K562 (cell line): ENCODE data around the gene AARSD1. TPM values are rescaled to one million over a fixed set of nuclear protein-coding genes. Genes with fewer than 3 reads are reported as not detected.
A peak's percentile ranks its signal among the peaks of the same experiment; 100 is the strongest.

Source experiments
- BCOR ChIP-seq: fragments of 450-650 bp; IDR thresholded peaks from 2 replicates; pipeline ENCODE4 v1.6.1; 2016
- CTBP1 ChIP-seq: fragments of 450-650 bp; IDR thresholded peaks from 2 replicates; pipeline ENCODE4 v1.6.1; 2016; ENCODE audit warnings: borderline replicate concordance
- DDX20 ChIP-seq: fragments of 450-650 bp; IDR thresholded peaks from 2 replicates; pipeline ENCODE4 v1.6.1; 2016; ENCODE audit warnings: missing genetic modification characterization, low read depth, mild to moderate bottlenecking, missing compliant biosample characterization, moderate library complexity
- ESRRB ChIP-seq: fragments of 250-450 bp; sonication (Bioruptor Pico); IDR thresholded peaks from 2 replicates; pipeline ENCODE4 v1.5.0; 2020; ENCODE audit warnings: mild to moderate bottlenecking, moderate library complexity, borderline replicate concordance
- HDAC2 ChIP-seq: fragments of 450-650 bp; IDR thresholded peaks from 2 replicates; pipeline ENCODE4 v1.6.1; 2016; ENCODE audit warnings: mild to moderate bottlenecking
- HLTF ChIP-seq: fragments of 450-650 bp; IDR thresholded peaks from 2 replicates; pipeline ENCODE4 v1.6.1; 2016
- HMGN3 ChIP-seq: IDR thresholded peaks from 2 replicates; pipeline ENCODE4 v1.6.1; 2011; ENCODE audit warnings: borderline replicate concordance, low read depth, mild to moderate bottlenecking, mixed read lengths, low read length; ENCODE audit not compliant: insufficient read length; ENCODE audit errors: extremely low read depth
- JUND ChIP-seq, 2 experiments: IDR thresholded peaks; 2 replicates in 1 of 2; 3 replicates in 1 of 2; pipeline ENCODE4 v1.6.1; 2011; ENCODE audit warnings: borderline replicate concordance in 2 of 2, low read depth in 2 of 2, low read length in 2 of 2, improper control_type of control experiment in 1 of 2, missing biosample characterization in 1 of 2, missing genetic modification characterization in 1 of 2, missing genetic modification reagents in 1 of 2
- KAT7 ChIP-seq: sonication (generic); formaldehyde crosslinking; IDR thresholded peaks from 2 replicates; pipeline ENCODE4 v1.8.0; 2022; ENCODE audit warnings: missing genetic modification reagents, mild to moderate bottlenecking, borderline replicate concordance
- L3MBTL2 ChIP-seq: fragments of 450-650 bp; IDR thresholded peaks from 2 replicates; pipeline ENCODE4 v1.6.1; 2016; ENCODE audit warnings: mild to moderate bottlenecking, moderate library complexity
- NFE2 ChIP-seq: IDR thresholded peaks from 2 replicates; pipeline ENCODE4 v1.6.1; 2014; ENCODE audit warnings: antibody characterized with exemption, low read depth
- PML ChIP-seq: IDR thresholded peaks from 2 replicates; pipeline ENCODE4 v1.6.1; 2012; ENCODE audit warnings: low read length, inconsistent platforms
- POLR2B ChIP-seq: fragments of 450-650 bp; IDR thresholded peaks from 2 replicates; pipeline ENCODE4 v1.6.1; 2018; ENCODE audit warnings: low read depth; ENCODE audit not compliant: partially characterized antibody
- SP1 ChIP-seq: sonication (generic); formaldehyde crosslinking; IDR thresholded peaks from 2 replicates; pipeline ENCODE4 v1.8.1; 2022; ENCODE audit warnings: mild to moderate bottlenecking, missing genetic modification reagents
- SRF ChIP-seq, 2 experiments: fragments of 250-450, 450-650 bp in 1 of 2; sonication (Bioruptor Pico) in 1 of 2; sonication (generic) in 1 of 2; formaldehyde crosslinking; IDR thresholded peaks; 2 replicates each; pipeline versions ENCODE4 v1.5.0 to v1.5.1; 2020 to 2022; ENCODE audit warnings: mild to moderate bottlenecking in 1 of 2, missing genetic modification reagents in 1 of 2
- ZFX ChIP-seq: sonication (generic); formaldehyde crosslinking; IDR thresholded peaks from 2 replicates; pipeline ENCODE4 v1.8.0; 2022; ENCODE audit warnings: mild to moderate bottlenecking, missing genetic modification reagents, moderate library complexity
- ZNF316 ChIP-seq: fragments of 450-650 bp; IDR thresholded peaks from 2 replicates; pipeline ENCODE4 v1.6.1; 2016
- polyA plus RNA-seq, 8 experiments: library from polyadenylated mRNA; depleted of rRNA in 4 of 8; stranded (reverse) in 5 of 8; unstranded in 3 of 8; fragments of >200 nt; fragmentation: Nextera tagmentation in 2 of 8; fragmentation: Illumina TruSeq in 1 of 8; extraction: Ambion mirVana in 2 of 8; extraction: Trizol in 1 of 8; gene quantifications; 2 replicates each; pipeline versions ENCODE4 v1.2.1 to v1.2.3, GENCODE V29; 2011 to 2014; ENCODE audit warnings: inconsistent platforms in 1 of 8, missing spikeins in 1 of 8
- total RNA-seq, 7 experiments: library from RNA; depleted of rRNA in 6 of 7; stranded (reverse); fragments of >200 nt in 6 of 7; fragmentation: Illumina TruSeq in 2 of 7; extraction: Trizol in 2 of 7; gene quantifications; 2 replicates each; pipeline versions ENCODE4 v1.2.1 to v1.2.3, GENCODE V29; 2011 to 2021; ENCODE audit warnings: low replicate concordance in 1 of 7
- TF ChIP-seq, protein P1 (sequence below): fragments of 450-650 bp; IDR thresholded peaks from 2 replicates; pipeline ENCODE4 v1.6.1; 2018; ENCODE audit not compliant: partially characterized antibody
- TF ChIP-seq, protein P2 (sequence below): fragments of 250-450 bp; sonication (Bioruptor Pico); IDR thresholded peaks from 2 replicates; pipeline ENCODE4 v1.9.0; 2021; ENCODE audit warnings: mild to moderate bottlenecking
- TF ChIP-seq, protein P3 (sequence below): fragments of 450-650 bp; IDR thresholded peaks from 2 replicates; pipeline ENCODE4 v1.6.1; 2017; ENCODE audit warnings: antibody characterized with exemption, mild to moderate bottlenecking

AARSD1 gene
- total and polyA plus RNA-seq, 9 of the 15 experiments (the other 6 are each of a cell fraction or from before 2014, with no cell fraction given), result 51.7 to 98.5 (median 68.6) TPM

DNA sequence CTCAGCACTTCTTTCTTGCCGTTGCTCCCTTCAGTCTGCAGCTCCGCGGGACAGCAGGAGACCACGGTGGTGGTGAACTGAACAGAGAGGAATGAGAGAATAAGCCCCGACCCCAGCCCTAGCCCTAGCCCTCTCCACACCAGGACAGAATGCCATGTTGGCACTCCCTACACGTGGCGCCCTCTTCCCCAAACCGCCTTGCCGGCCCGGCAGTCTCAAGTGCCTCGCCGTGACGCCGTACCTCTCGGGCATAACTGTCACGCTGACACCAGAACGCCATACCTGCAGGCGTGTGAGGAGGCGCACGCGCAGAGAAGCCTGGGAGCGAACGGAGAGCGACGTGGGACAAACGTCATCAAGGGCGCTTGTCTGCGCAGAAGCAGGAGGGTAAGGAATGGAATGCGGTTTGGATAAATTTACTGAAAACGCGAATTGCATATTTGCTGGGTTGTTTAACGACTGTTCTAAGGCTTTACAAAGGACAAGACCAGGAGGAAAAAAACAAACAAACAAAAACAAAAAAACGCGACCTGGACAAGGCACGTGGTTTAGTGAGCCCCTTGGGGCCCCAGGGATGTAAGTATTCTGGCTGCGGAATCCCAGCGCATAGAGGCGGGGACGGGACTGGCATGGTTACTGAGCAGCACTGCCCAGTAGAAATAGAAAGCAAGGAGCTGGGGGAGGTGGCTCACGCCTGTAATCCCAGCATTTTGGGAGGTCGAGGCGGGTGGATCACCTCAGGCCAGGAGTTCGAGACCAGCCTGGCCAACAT lies at the start of gene AARSD1 (continued):
- TF ChIP-seq PML (peak; percentile 71; the same call in 1 of the 2 replicates), HDAC2 (peak; percentile 73), HLTF (no peak), SRF (CRISPR knock-in tag; IDR thresholded peaks at IDR 0.05) (no peak), L3MBTL2 (peak; percentile 92), ESRRB (CRISPR knock-in tag) (no peak), DDX20 (tag) (no peak), NFE2 (0 out of 2 replicates have a peak, but pooled peaks have one; percentile 15), JUND (IDR thresholded peaks at IDR 0.05; ENCODE audit: borderline replicate concordance, low read depth, low read length) (peak; percentile 46), JUND (tag; IDR thresholded peaks at IDR 0.05; ENCODE audit: borderline replicate concordance, low read depth, low read length) (no peak; the same call in 2 of the 3 replicates), HMGN3 (no peak), POLR2B (peak; percentile 95), CTBP1 (peak; percentile 49; the same call in 1 of the 2 replicates), ZFX (CRISPR knock-in tag) (peak; percentile 32), SP1 (0 out of 2 replicates have a peak, but pooled peaks have one; percentile 44), ZNF316 (peak; percentile 16; the same call in 1 of the 2 replicates), KAT7 (no peak), BCOR (peak; percentile 84; the same call in 1 of the 2 replicates)
- TF ChIP-seq, protein P1, sequence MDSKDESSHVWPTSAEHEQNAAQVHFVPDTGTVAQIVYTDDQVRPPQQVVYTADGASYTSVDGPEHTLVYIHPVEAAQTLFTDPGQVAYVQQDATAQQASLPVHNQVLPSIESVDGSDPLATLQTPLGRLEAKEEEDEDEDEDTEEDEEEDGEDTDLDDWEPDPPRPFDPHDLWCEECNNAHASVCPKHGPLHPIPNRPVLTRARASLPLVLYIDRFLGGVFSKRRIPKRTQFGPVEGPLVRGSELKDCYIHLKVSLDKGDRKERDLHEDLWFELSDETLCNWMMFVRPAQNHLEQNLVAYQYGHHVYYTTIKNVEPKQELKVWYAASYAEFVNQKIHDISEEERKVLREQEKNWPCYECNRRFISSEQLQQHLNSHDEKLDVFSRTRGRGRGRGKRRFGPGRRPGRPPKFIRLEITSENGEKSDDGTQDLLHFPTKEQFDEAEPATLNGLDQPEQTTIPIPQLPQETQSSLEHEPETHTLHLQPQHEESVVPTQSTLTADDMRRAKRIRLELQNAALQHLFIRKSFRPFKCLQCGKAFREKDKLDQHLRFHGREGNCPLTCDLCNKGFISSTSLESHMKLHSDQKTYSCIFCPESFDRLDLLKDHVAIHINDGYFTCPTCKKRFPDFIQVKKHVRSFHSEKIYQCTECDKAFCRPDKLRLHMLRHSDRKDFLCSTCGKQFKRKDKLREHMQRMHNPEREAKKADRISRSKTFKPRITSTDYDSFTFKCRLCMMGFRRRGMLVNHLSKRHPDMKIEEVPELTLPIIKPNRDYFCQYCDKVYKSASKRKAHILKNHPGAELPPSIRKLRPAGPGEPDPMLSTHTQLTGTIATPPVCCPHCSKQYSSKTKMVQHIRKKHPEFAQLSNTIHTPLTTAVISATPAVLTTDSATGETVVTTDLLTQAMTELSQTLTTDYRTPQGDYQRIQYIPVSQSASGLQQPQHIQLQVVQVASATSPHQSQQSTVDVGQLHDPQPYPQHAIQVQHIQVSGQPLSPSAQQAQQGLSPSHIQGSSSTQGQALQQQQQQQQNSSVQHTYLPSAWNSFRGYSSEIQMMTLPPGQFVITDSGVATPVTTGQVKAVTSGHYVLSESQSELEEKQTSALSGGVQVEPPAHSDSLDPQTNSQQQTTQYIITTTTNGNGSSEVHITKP, result peak; percentile 40
- TF ChIP-seq, protein P2, sequence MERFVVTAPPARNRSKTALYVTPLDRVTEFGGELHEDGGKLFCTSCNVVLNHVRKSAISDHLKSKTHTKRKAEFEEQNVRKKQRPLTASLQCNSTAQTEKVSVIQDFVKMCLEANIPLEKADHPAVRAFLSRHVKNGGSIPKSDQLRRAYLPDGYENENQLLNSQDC (CRISPR knock-in tag), result no peak
- TF ChIP-seq, protein P3, sequence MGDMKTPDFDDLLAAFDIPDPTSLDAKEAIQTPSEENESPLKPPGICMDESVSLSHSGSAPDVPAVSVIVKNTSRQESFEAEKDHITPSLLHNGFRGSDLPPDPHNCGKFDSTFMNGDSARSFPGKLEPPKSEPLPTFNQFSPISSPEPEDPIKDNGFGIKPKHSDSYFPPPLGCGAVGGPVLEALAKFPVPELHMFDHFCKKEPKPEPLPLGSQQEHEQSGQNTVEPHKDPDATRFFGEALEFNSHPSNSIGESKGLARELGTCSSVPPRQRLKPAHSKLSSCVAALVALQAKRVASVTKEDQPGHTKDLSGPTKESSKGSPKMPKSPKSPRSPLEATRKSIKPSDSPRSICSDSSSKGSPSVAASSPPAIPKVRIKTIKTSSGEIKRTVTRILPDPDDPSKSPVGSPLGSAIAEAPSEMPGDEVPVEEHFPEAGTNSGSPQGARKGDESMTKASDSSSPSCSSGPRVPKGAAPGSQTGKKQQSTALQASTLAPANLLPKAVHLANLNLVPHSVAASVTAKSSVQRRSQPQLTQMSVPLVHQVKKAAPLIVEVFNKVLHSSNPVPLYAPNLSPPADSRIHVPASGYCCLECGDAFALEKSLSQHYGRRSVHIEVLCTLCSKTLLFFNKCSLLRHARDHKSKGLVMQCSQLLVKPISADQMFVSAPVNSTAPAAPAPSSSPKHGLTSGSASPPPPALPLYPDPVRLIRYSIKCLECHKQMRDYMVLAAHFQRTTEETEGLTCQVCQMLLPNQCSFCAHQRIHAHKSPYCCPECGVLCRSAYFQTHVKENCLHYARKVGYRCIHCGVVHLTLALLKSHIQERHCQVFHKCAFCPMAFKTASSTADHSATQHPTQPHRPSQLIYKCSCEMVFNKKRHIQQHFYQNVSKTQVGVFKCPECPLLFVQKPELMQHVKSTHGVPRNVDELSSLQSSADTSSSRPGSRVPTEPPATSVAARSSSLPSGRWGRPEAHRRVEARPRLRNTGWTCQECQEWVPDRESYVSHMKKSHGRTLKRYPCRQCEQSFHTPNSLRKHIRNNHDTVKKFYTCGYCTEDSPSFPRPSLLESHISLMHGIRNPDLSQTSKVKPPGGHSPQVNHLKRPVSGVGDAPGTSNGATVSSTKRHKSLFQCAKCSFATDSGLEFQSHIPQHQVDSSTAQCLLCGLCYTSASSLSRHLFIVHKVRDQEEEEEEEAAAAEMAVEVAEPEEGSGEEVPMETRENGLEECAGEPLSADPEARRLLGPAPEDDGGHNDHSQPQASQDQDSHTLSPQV, result peak; percentile 12; the same call in 1 of the 2 replicates
